GM23338 (cell line): ENCODE results near the gene SPINK8. TPM values are rescaled to one million over a fixed set of nuclear protein-coding genes. Genes with fewer than 3 reads are reported as not detected.

ENCODE experiments used
- ATAC-seq: fragments of 200-7000 bp; cut with Tn5 transposase; 3 replicates; pipeline ENCODE4 v1.9.1; 2020
- DNase-seq: peaks from one replicate; pipeline ENCODE4 v3.0.0-alpha.2; 2015; ENCODE audit warnings: low spot score
- H2AFZ ChIP-seq: fragments of 200-600 bp; sonication (generic); 2 replicates; pipeline ENCODE4 v1.8.0; 2016; ENCODE audit warnings: antibody characterized with exemption, mild to moderate bottlenecking, moderate library complexity
- H3F3A ChIP-seq: fragments of 200-600 bp; sonication (generic); replicated peaks from 2 replicates; pipeline ENCODE4 v1.8.0; 2017; ENCODE audit warnings: antibody characterized with exemption, mixed run types, low read depth
- H3K27ac ChIP-seq: fragments of 200-600 bp; sonication (generic); 2 replicates; pipeline ENCODE4 v1.6.1; 2016; ENCODE audit warnings: low read depth
- H3K27me3 ChIP-seq: fragments of 200-600 bp; sonication (generic); 2 replicates; pipeline ENCODE4 v1.8.0; 2016; ENCODE audit warnings: mild to moderate bottlenecking, mixed run types, moderate library complexity; ENCODE audit not compliant: insufficient read depth
- H3K36me3 ChIP-seq: fragments of 200-600 bp; sonication (generic); 2 replicates; pipeline ENCODE4 v1.8.0; 2016; ENCODE audit warnings: mild to moderate bottlenecking; ENCODE audit not compliant: insufficient read depth
- H3K4me1 ChIP-seq: fragments of 200-600 bp; sonication (generic); 2 replicates; pipeline ENCODE4 v1.8.0; 2016; ENCODE audit warnings: mild to moderate bottlenecking, moderate library complexity; ENCODE audit not compliant: insufficient read depth
- H3K4me2 ChIP-seq: fragments of 200-600 bp; sonication (generic); 2 replicates; pipeline ENCODE4 v1.7.1; 2017; ENCODE audit warnings: mixed run types
- H3K4me3 ChIP-seq: fragments of 200-600 bp; sonication (generic); 2 replicates; pipeline ENCODE4 v1.6.1; 2016; ENCODE audit warnings: mixed run types
- H3K79me2 ChIP-seq: fragments of 200-600 bp; sonication (generic); replicated peaks from 2 replicates; pipeline ENCODE4 v1.8.0; 2017; ENCODE audit warnings: mild to moderate bottlenecking; ENCODE audit not compliant: insufficient read depth
- H3K9me2 ChIP-seq: fragments of 200-600 bp; sonication (generic); 2 replicates; pipeline ENCODE4 v1.8.0; 2017; ENCODE audit not compliant: insufficient read depth
- H4K20me1 ChIP-seq: fragments of 200-600 bp; sonication (generic); replicated peaks from 2 replicates; pipeline ENCODE4 v1.8.0; 2017; ENCODE audit warnings: mild to moderate bottlenecking; ENCODE audit not compliant: insufficient read depth
- H3K27ac Mint-ChIP-seq: 2 replicates; pipeline ENCODE4 v1.8.0; 2020; ENCODE audit warnings: inconsistent platforms, mild to moderate bottlenecking, moderate library complexity, mixed read lengths
- H3K27me3 Mint-ChIP-seq: 3 replicates; pipeline ENCODE4 v1.8.0; 2022; ENCODE audit warnings: low read depth, mild to moderate bottlenecking, moderate library complexity, mixed read lengths, inconsistent platforms; ENCODE audit not compliant: insufficient read depth, poor library complexity
- H3K36me3 Mint-ChIP-seq: 3 replicates; pipeline ENCODE4 v1.8.0; 2021; ENCODE audit warnings: low read depth, mild to moderate bottlenecking, inconsistent platforms, moderate library complexity, mixed read lengths
- H3K4me1 Mint-ChIP-seq: 3 replicates; pipeline ENCODE4 v1.8.0; 2020; ENCODE audit warnings: mild to moderate bottlenecking, inconsistent platforms, mixed read lengths
- H3K4me3 Mint-ChIP-seq: 3 replicates; pipeline ENCODE4 v1.8.0; 2021; ENCODE audit warnings: moderate library complexity, mild to moderate bottlenecking, inconsistent platforms, mixed read lengths
- H3K9me3 Mint-ChIP-seq: 3 replicates; pipeline ENCODE4 v1.8.0; 2020; ENCODE audit warnings: moderate library complexity, mild to moderate bottlenecking, inconsistent platforms, mixed read lengths
- CREB1 ChIP-seq: fragments of 250-450 bp; sonication (Bioruptor Pico); IDR thresholded peaks from 2 replicates; pipeline ENCODE4 v1.5.0; 2020; ENCODE audit warnings: low read depth, mild to moderate bottlenecking, moderate library complexity
- EZH2 ChIP-seq: fragments of 200-600 bp; sonication (generic); IDR thresholded peaks from one replicate; pipeline ENCODE4 v1.8.0; 2017; ENCODE audit warnings: antibody characterized with exemption, mild to moderate bottlenecking, low read depth; ENCODE audit not compliant: unreplicated experiment
- EZH2phosphoT487 ChIP-seq: fragments of 200-600 bp; sonication (generic); IDR thresholded peaks from one replicate; pipeline ENCODE4 v1.8.1; 2018; ENCODE audit warnings: antibody characterized with exemption; ENCODE audit not compliant: unreplicated experiment
- JUNB ChIP-seq: IDR thresholded peaks from one replicate; pipeline ENCODE4 v1.6.1; 2016; ENCODE audit warnings: antibody characterized with exemption; ENCODE audit not compliant: unreplicated experiment
- NANOG ChIP-seq: IDR thresholded peaks from 2 replicates; pipeline ENCODE4 v1.6.1; 2016; ENCODE audit warnings: antibody characterized with exemption, borderline replicate concordance
- POLR2AphosphoS5 ChIP-seq: IDR thresholded peaks from 2 replicates; pipeline ENCODE4 v1.6.1; 2016; ENCODE audit warnings: antibody characterized with exemption, low read depth
- STAT1 ChIP-seq: IDR thresholded peaks from one replicate; pipeline ENCODE4 v1.6.1; 2016; ENCODE audit warnings: antibody characterized with exemption; ENCODE audit not compliant: unreplicated experiment
- ZNF114 ChIP-seq: fragments of 250-450 bp; sonication (Bioruptor Pico); IDR thresholded peaks from 2 replicates; pipeline ENCODE4 v1.5.0; 2020; ENCODE audit warnings: mild to moderate bottlenecking, moderate library complexity
- ZNF331 ChIP-seq: fragments of 250-450 bp; sonication (Bioruptor Pico); IDR thresholded peaks from 2 replicates; pipeline ENCODE4 v1.5.0; 2020; ENCODE audit warnings: low read depth, mild to moderate bottlenecking, moderate library complexity
- polyA plus RNA-seq: library from polyadenylated mRNA; unstranded; fragments of >200 nt; fragmentation: Nextera tagmentation; extraction: Ambion mirVana; gene quantifications from 2 replicates; pipeline ENCODE4 v1.2.1, GENCODE V29; 2016
- total RNA-seq: library from RNA; depleted of rRNA; stranded (reverse); fragments of >200 nt; shearing (Covaris generic); gene quantifications from 2 replicates; pipeline ENCODE4 v1.2.3, GENCODE V29; 2014
- TF ChIP-seq, protein P1 (sequence below): fragments of 250-450 bp; sonication (Bioruptor Pico); IDR thresholded peaks from 2 replicates; pipeline ENCODE4 v1.5.0; 2020; ENCODE audit warnings: mild to moderate bottlenecking, moderate library complexity
- TF ChIP-seq, protein P2 (sequence below), 2 experiments: fragments of 200-600 bp in 1 of 2; sonication (generic) in 1 of 2; conservative IDR thresholded peaks; 2 replicates each; pipeline versions ENCODE4 v1.5.1 to v1.6.1; 2016 to 2017; ENCODE audit warnings: antibody characterized with exemption in 2 of 2, low read depth in 2 of 2, mild to moderate bottlenecking in 2 of 2, moderate library complexity in 1 of 2
- TF ChIP-seq, protein P3 (sequence below): IDR thresholded peaks from one replicate; pipeline ENCODE4 v1.6.1; 2018; ENCODE audit warnings: antibody characterized with exemption; ENCODE audit not compliant: unreplicated experiment
- TF ChIP-seq, protein P4 (sequence below): IDR thresholded peaks from 2 replicates; pipeline ENCODE4 v1.6.1; 2016; ENCODE audit warnings: antibody characterized with exemption

Gene SPINK8
- total and polyA plus RNA-seq, 2 experiments from 2014 or later = not detected

DNA sequence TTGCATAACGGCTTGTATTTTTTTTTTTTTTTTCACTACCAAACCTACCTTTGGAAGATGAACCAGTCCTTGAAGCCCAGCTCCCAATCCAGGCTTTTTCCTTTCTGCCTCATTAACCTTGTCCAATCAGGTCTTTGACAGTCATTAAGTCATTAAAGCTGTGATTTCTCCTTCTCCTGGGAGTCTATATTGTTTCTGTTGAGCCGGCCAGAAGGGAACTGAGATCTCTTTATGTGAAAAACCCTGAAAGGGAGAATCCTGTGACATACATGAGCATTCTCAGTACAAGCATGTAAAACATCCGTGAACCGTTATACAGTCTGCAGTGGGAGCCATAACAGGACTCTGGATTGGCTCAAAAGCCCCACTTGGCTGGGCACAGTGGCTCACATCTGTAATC is 52.6 kb downstream of the SPINK8 start:
- Mint-ChIP-seq H3K36me3 (peaks cover 43% of the 10 kb centered on the region), H3K27ac (no peak overlapping the region), H3K4me1 (peaks cover 41% of the 10 kb centered on the region), H3K27me3 (peaks cover 14% of the 10 kb centered on the region), H3K9me3 (peaks cover 3% of the 10 kb centered on the region; the same call in 2 of the 3 replicates), H3K4me3 (no peak overlapping the region)
- 0 out of 2 replicates have a peak, but pooled peaks cover 3% of the 10 kb centered on the region for H3F3A ChIP-seq
- no peaks in the 10 kb centered on the region for H3K36me3 ChIP-seq
- TF ChIP-seq NANOG (no peak), ZNF114 (no peak), CREB1 (CRISPR knock-in tag) (no peak), JUNB (no peak), ZNF331 (CRISPR knock-in tag) (no peak), EZH2phosphoT487 (no peak), STAT1 (no peak), POLR2AphosphoS5 (no peak), EZH2 (no peak)
- TF ChIP-seq, protein P1, sequence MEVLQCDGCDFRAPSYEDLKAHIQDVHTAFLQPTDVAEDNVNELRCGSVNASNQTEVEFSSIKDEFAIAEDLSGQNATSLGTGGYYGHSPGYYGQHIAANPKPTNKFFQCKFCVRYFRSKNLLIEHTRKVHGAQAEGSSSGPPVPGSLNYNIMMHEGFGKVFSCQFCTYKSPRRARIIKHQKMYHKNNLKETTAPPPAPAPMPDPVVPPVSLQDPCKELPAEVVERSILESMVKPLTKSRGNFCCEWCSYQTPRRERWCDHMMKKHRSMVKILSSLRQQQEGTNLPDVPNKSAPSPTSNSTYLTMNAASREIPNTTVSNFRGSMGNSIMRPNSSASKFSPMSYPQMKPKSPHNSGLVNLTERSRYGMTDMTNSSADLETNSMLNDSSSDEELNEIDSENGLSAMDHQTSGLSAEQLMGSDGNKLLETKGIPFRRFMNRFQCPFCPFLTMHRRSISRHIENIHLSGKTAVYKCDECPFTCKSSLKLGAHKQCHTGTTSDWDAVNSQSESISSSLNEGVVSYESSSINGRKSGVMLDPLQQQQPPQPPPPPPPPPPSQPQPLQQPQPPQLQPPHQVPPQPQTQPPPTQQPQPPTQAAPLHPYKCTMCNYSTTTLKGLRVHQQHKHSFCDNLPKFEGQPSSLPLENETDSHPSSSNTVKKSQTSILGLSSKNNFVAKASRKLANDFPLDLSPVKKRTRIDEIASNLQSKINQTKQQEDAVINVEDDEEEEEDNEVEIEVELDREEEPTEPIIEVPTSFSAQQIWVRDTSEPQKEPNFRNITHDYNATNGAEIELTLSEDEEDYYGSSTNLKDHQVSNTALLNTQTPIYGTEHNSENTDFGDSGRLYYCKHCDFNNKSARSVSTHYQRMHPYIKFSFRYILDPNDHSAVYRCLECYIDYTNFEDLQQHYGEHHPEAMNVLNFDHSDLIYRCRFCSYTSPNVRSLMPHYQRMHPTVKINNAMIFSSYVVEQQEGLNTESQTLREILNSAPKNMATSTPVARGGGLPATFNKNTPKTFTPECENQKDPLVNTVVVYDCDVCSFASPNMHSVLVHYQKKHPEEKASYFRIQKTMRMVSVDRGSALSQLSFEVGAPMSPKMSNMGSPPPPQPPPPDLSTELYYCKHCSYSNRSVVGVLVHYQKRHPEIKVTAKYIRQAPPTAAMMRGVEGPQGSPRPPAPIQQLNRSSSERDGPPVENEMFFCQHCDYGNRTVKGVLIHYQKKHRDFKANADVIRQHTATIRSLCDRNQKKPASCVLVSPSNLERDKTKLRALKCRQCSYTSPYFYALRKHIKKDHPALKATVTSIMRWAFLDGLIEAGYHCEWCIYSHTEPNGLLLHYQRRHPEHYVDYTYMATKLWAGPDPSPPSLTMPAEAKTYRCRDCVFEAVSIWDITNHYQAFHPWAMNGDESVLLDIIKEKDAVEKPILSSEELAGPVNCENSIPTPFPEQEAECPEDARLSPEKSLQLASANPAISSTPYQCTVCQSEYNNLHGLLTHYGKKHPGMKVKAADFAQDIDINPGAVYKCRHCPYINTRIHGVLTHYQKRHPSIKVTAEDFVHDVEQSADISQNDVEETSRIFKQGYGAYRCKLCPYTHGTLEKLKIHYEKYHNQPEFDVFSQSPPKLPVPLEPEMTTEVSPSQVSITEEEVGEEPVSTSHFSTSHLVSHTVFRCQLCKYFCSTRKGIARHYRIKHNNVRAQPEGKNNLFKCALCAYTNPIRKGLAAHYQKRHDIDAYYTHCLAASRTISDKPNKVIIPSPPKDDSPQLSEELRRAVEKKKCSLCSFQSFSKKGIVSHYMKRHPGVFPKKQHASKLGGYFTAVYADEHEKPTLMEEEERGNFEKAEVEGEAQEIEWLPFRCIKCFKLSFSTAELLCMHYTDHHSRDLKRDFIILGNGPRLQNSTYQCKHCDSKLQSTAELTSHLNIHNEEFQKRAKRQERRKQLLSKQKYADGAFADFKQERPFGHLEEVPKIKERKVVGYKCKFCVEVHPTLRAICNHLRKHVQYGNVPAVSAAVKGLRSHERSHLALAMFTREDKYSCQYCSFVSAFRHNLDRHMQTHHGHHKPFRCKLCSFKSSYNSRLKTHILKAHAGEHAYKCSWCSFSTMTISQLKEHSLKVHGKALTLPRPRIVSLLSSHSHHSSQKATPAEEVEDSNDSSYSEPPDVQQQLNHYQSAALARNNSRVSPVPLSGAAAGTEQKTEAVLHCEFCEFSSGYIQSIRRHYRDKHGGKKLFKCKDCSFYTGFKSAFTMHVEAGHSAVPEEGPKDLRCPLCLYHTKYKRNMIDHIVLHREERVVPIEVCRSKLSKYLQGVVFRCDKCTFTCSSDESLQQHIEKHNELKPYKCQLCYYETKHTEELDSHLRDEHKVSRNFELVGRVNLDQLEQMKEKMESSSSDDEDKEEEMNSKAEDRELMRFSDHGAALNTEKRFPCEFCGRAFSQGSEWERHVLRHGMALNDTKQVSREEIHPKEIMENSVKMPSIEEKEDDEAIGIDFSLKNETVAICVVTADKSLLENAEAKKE (CRISPR knock-in tag) = no peak
- TF ChIP-seq, protein P2, sequence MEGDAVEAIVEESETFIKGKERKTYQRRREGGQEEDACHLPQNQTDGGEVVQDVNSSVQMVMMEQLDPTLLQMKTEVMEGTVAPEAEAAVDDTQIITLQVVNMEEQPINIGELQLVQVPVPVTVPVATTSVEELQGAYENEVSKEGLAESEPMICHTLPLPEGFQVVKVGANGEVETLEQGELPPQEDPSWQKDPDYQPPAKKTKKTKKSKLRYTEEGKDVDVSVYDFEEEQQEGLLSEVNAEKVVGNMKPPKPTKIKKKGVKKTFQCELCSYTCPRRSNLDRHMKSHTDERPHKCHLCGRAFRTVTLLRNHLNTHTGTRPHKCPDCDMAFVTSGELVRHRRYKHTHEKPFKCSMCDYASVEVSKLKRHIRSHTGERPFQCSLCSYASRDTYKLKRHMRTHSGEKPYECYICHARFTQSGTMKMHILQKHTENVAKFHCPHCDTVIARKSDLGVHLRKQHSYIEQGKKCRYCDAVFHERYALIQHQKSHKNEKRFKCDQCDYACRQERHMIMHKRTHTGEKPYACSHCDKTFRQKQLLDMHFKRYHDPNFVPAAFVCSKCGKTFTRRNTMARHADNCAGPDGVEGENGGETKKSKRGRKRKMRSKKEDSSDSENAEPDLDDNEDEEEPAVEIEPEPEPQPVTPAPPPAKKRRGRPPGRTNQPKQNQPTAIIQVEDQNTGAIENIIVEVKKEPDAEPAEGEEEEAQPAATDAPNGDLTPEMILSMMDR (conservative IDR thresholded peaks at IDR 0.05; ENCODE audit: low read depth in 2 of 2) = no peak
- TF ChIP-seq, protein P3, sequence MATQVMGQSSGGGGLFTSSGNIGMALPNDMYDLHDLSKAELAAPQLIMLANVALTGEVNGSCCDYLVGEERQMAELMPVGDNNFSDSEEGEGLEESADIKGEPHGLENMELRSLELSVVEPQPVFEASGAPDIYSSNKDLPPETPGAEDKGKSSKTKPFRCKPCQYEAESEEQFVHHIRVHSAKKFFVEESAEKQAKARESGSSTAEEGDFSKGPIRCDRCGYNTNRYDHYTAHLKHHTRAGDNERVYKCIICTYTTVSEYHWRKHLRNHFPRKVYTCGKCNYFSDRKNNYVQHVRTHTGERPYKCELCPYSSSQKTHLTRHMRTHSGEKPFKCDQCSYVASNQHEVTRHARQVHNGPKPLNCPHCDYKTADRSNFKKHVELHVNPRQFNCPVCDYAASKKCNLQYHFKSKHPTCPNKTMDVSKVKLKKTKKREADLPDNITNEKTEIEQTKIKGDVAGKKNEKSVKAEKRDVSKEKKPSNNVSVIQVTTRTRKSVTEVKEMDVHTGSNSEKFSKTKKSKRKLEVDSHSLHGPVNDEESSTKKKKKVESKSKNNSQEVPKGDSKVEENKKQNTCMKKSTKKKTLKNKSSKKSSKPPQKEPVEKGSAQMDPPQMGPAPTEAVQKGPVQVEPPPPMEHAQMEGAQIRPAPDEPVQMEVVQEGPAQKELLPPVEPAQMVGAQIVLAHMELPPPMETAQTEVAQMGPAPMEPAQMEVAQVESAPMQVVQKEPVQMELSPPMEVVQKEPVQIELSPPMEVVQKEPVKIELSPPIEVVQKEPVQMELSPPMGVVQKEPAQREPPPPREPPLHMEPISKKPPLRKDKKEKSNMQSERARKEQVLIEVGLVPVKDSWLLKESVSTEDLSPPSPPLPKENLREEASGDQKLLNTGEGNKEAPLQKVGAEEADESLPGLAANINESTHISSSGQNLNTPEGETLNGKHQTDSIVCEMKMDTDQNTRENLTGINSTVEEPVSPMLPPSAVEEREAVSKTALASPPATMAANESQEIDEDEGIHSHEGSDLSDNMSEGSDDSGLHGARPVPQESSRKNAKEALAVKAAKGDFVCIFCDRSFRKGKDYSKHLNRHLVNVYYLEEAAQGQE = no peak
- TF ChIP-seq, protein P4, sequence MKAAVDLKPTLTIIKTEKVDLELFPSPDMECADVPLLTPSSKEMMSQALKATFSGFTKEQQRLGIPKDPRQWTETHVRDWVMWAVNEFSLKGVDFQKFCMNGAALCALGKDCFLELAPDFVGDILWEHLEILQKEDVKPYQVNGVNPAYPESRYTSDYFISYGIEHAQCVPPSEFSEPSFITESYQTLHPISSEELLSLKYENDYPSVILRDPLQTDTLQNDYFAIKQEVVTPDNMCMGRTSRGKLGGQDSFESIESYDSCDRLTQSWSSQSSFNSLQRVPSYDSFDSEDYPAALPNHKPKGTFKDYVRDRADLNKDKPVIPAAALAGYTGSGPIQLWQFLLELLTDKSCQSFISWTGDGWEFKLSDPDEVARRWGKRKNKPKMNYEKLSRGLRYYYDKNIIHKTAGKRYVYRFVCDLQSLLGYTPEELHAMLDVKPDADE = no peak
- no peak overlapping the region for H3K4me2 ChIP-seq
- DNase-seq = no peak
- peaks cover 4% of the 10 kb centered on the region; the same call in 1 of the 2 replicates for H3K9me2 ChIP-seq
- H3K4me1 ChIP-seq = peaks cover 39% of the 10 kb centered on the region
- H3K27ac ChIP-seq = no peak overlapping the region
- H4K20me1 ChIP-seq = peaks cover 14% of the 10 kb centered on the region
- ATAC-seq = no peak
- H3K4me3 ChIP-seq = no peak overlapping the region
- H3K27me3 ChIP-seq = no peaks in the 10 kb centered on the region
- no peaks in the 10 kb centered on the region; the same call in 1 of the 2 replicates for H3K79me2 ChIP-seq
- H2AFZ ChIP-seq = no peak overlapping the region
